Activated T-helper 17 cell treated with anti-CD3 and anti-CD28 coated beads, Interleukin-2, amount 50 U/mL, for 72 hours (primary cell): ENCODE results near the gene BABAM2. TPM values are rescaled to one million over a fixed set of nuclear protein-coding genes. Genes with fewer than 3 reads are reported as not detected.

Source experiments
- ATAC-seq: fragments of 150-1000 bp; cut with Tn5 transposase; replicated peaks from 2 replicates; pipeline ENCODE4 v1.10.0; 2021; ENCODE audit warnings: mild to moderate bottlenecking, moderate library complexity
- H3K27ac Mint-ChIP-seq: one replicate; pipeline ENCODE4 v1.8.0; 2022; ENCODE audit warnings: mixed read lengths
- H3K27me3 Mint-ChIP-seq: one replicate; pipeline ENCODE4 v1.8.0; 2022; ENCODE audit warnings: mixed read lengths
- H3K36me3 Mint-ChIP-seq: one replicate; pipeline ENCODE4 v1.8.0; 2022; ENCODE audit warnings: low read depth, mild to moderate bottlenecking, mixed read lengths
- H3K4me1 Mint-ChIP-seq: one replicate; pipeline ENCODE4 v1.8.0; 2022; ENCODE audit warnings: mixed read lengths
- H3K4me3 Mint-ChIP-seq: one replicate; pipeline ENCODE4 v1.8.0; 2022; ENCODE audit warnings: mild to moderate bottlenecking, mixed read lengths
- H3K9me3 Mint-ChIP-seq: one replicate; pipeline ENCODE4 v1.8.0; 2022; ENCODE audit warnings: mixed read lengths
- total RNA-seq, 2 donors: library from RNA; stranded (reverse); gene quantifications; one replicate each; pipeline ENCODE4 v1.2.3, GENCODE V29; 2022

Gene BABAM2
- total RNA-seq, 2 donors from 2014 or later, result 87.0 to 88.6 TPM

DNA sequence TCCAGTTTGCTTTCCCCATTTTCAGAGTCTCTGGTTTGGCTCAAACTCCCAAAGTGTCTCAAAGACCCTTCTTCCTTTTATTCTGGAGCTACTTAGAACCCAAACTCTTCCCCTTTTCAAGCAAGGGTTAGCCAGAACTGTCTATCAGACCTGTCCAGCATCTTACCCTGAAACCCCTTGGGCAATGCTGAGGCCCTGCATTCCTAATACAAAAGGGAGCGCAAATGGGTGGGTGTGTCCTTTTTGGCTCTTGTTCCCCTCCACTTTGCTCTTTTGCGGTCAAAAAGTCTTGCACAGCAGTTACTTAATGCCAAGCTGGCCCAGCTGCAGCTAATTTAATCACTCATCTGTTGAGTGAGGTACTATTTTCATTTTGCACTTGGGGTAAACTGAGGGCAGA is 270.9 kb downstream of the BABAM2 start:
- Mint-ChIP-seq H3K27ac (no peak overlapping the region), H3K36me3 (peaks cover 14% of the 10 kb centered on the region), H3K9me3 (no peaks in the 10 kb centered on the region), H3K27me3 (no peaks in the 10 kb centered on the region), H3K4me1 (no peaks in the 10 kb centered on the region), H3K4me3 (no peak overlapping the region)
- no peak for ATAC-seq

GRCh38 chr2:28162564-28162963 is 272.0 kb downstream of the BABAM2 start:
- Mint-ChIP-seq H3K4me1 (no peaks in the 10 kb centered on the region), H3K4me3 (no peak overlapping the region), H3K27me3 (no peaks in the 10 kb centered on the region), H3K36me3 (peaks cover 14% of the 10 kb centered on the region), H3K27ac (no peak overlapping the region), H3K9me3 (no peaks in the 10 kb centered on the region)
- no peak for ATAC-seq

DNA sequence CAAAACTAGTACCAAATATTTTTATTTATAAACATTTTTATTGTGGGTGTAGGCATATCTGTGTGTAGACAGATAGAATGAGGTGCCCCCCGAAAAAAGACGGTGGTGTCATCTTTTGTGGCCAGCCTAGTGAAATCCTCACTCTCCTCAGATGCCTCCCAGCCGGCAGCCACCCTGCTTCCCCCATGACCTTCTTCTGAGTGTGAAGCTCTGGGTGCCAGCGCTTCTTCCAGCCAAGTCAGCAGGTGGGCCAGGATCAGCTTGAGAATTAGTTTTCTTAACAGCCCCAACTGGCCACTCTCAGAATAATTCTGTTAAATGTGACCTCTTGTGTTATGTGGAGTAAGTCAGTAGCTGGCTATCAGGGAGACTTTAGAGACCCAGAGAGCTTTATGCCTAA is 272.5 kb downstream of the BABAM2 start:
- no peak overlapping the region for H3K27ac Mint-ChIP-seq
- peaks cover 14% of the 10 kb centered on the region for H3K36me3 Mint-ChIP-seq
- no peaks in the 10 kb centered on the region for H3K27me3 Mint-ChIP-seq
- ATAC-seq, result no peak
- H3K4me1 Mint-ChIP-seq, result no peaks in the 10 kb centered on the region
- no peak overlapping the region for H3K4me3 Mint-ChIP-seq
- no peaks in the 10 kb centered on the region for H3K9me3 Mint-ChIP-seq

DNA sequence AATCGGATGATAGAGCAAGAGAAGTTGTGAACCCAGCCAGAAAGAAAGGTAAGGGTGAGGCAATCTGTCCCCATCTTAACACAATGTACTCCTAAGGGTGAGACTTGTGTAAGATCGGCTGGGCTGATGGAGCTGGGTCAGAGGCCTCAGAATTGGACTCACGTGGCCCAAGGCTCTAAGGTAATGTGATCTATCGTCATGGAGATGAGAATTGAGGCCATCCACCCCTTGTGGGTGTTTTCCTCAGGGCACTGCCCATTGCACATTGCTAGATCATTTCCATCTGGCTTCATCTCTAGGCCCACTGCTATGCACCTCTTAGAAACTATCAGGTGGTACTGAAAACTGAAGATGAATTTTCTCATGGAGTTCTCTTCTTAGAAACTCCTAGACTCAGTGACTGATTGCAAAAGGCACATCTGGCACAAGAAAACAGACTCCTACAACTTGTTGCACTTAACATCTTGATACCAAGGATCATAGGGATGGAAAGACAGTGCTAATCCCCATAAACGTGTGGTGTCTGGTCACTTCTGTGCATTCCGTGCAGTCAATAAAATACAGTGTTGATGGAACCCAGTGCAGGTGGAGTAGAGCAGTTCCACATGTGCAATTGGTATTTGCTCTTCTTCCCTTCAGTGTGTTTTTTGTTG is 273.2 kb downstream of the BABAM2 start:
- Mint-ChIP-seq H3K4me1 (no peaks in the 10 kb centered on the region), H3K9me3 (no peaks in the 10 kb centered on the region), H3K4me3 (no peak overlapping the region), H3K36me3 (peaks cover 9% of the 10 kb centered on the region), H3K27me3 (no peaks in the 10 kb centered on the region), H3K27ac (no peak overlapping the region)
- no peak for ATAC-seq

DNA sequence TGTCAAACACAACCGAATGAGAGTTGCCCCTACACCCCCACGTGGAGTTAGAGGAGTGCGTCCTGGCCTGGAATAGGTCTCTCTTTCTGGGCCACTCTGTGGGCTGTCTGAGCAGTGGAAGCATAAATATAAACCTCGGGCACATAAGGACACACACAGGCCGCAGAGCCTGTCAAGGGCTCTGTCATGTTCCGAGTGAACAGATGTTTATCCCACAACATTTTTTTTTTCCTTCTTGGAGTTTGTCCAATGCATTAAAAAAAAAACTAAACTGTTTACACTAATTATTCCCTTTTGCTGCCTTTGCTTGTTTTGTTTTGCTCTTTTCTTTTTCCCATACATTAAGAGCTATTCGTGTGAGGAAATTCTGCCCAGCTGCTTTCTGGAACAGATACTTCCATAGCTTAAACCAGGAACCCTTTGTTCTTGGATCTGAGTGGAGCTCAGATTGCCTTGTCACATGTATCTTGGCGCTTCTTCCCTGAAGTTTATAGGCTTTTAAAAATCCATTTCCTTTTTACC is 273.8 kb downstream of the BABAM2 start:
- H3K27ac Mint-ChIP-seq, result no peak overlapping the region
- ATAC-seq, result no peak
- H3K9me3 Mint-ChIP-seq, result no peaks in the 10 kb centered on the region
- no peaks in the 10 kb centered on the region for H3K27me3 Mint-ChIP-seq
- no peak overlapping the region for H3K4me3 Mint-ChIP-seq
- H3K36me3 Mint-ChIP-seq, result peaks cover 7% of the 10 kb centered on the region
- no peaks in the 10 kb centered on the region for H3K4me1 Mint-ChIP-seq

DNA sequence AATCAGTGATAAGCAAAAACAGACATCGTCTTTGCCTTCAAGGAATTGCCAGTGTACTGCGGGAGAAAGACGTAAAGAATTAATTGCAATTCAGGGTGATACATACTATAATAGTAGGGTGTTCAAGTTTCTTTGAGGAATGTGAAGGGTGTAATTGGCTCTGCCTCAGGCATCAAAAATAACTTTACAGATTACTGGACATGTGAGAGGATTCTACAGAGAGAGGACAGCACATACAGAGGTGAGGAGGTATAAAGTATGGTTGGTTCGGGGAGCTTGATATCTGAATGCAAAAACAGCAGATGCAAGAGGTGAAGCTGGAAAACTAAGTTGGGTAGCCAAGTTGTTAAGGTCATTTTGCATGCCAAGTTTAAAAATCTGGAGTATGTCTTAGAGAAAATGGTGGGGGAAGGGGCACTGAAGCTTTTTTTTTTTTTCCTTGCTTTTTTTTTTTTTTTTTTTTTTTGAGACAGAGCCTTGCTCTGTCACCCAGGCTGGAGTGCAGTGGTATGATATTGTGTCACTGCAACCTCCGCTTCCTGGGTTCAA is 274.6 kb downstream of the BABAM2 start:
- H3K27ac Mint-ChIP-seq, result no peak overlapping the region
- no peaks in the 10 kb centered on the region for H3K4me1 Mint-ChIP-seq
- H3K36me3 Mint-ChIP-seq, result peaks cover 7% of the 10 kb centered on the region
- ATAC-seq, result no peak
- no peaks in the 10 kb centered on the region for H3K27me3 Mint-ChIP-seq
- no peak overlapping the region for H3K4me3 Mint-ChIP-seq
- H3K9me3 Mint-ChIP-seq, result no peaks in the 10 kb centered on the region

GRCh38 chr2:28166956-28167355 is 276.4 kb downstream of the BABAM2 start:
- no peak overlapping the region for H3K27ac Mint-ChIP-seq
- H3K36me3 Mint-ChIP-seq, result peaks cover 7% of the 10 kb centered on the region
- no peaks in the 10 kb centered on the region for H3K27me3 Mint-ChIP-seq
- no peak overlapping the region for H3K4me3 Mint-ChIP-seq
- ATAC-seq, result no peak
- H3K9me3 Mint-ChIP-seq, result no peaks in the 10 kb centered on the region
- H3K4me1 Mint-ChIP-seq, result no peaks in the 10 kb centered on the region

DNA sequence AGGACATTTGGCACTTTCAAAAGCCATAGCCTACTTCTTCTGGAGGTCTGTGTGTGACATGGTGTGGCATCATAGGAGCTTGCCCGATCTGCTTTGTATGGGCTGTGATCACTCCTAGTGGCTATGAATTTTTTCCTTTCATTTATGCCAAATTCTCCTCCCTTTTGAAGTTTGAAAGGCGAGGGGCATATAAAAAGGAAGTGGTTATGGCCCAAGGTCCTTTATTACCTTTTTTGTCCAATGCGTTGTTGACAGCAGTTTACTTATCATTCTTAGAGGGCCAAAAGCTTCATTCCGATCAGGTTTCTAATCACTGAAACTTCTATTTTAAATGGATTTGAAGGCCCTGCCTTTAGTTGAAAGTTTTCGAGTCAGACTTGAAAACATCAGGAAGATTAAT is 277.8 kb downstream of the BABAM2 start:
- no peaks in the 10 kb centered on the region for H3K27me3 Mint-ChIP-seq
- no peak for ATAC-seq
- no peak overlapping the region for H3K4me3 Mint-ChIP-seq
- peaks cover 7% of the 10 kb centered on the region for H3K36me3 Mint-ChIP-seq
- H3K4me1 Mint-ChIP-seq, result no peaks in the 10 kb centered on the region
- H3K9me3 Mint-ChIP-seq, result no peaks in the 10 kb centered on the region
- H3K27ac Mint-ChIP-seq, result no peak overlapping the region

- Mint-ChIP-seq H3K36me3 (peaks cover 7% of the 10 kb centered on the region), H3K9me3 (no peaks in the 10 kb centered on the region), H3K27ac (no peak overlapping the region), H3K4me3 (no peak overlapping the region), H3K27me3 (no peaks in the 10 kb centered on the region), H3K4me1 (no peaks in the 10 kb centered on the region)
- no peak for ATAC-seq
Observed at GRCh38 chr2:28169492-28169891, 279.0 kb downstream of the BABAM2 start.

GRCh38 chr2:28172114-28172898 is 281.8 kb downstream of the BABAM2 start:
- Mint-ChIP-seq H3K9me3 (peaks cover 6% of the 10 kb centered on the region), H3K4me1 (peaks cover 8% of the 10 kb centered on the region), H3K27me3 (no peaks in the 10 kb centered on the region), H3K27ac (peak overlapping the region; percentile 66), H3K4me3 (no peak overlapping the region), H3K36me3 (peaks cover 6% of the 10 kb centered on the region)
- no peak for ATAC-seq

- no peak overlapping the region for H3K27ac Mint-ChIP-seq
- H3K4me3 Mint-ChIP-seq, result no peak overlapping the region
- H3K36me3 Mint-ChIP-seq, result peaks cover 6% of the 10 kb centered on the region
- peaks cover 10% of the 10 kb centered on the region for H3K4me1 Mint-ChIP-seq
- no peak for ATAC-seq
- H3K9me3 Mint-ChIP-seq, result peaks cover 6% of the 10 kb centered on the region
- no peaks in the 10 kb centered on the region for H3K27me3 Mint-ChIP-seq
Observed at GRCh38 chr2:28173377-28173776, 282.8 kb downstream of the BABAM2 start.

DNA sequence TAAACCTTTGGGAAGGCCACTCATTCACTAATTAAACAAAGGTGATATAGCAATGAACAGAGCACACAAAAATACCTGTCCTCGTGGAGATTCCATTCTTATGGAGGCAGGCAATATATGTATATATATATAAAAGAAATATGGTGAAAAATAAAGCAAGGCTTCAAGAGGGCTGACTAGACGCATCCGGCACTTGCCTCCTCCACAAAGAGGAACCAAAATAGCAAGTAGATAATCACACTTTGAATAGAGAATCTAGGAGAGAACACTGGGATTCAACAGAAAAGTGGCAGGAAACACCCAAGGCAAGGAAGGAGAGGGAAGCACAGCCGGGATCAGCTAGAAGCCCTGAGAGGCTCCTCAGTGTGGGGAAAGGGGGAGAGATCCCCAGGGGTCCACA is 283.7 kb downstream of the BABAM2 start:
- no peak overlapping the region for H3K4me3 Mint-ChIP-seq
- peaks cover 6% of the 10 kb centered on the region for H3K9me3 Mint-ChIP-seq
- H3K27me3 Mint-ChIP-seq, result no peaks in the 10 kb centered on the region
- ATAC-seq, result no peak
- no peak overlapping the region for H3K27ac Mint-ChIP-seq
- H3K4me1 Mint-ChIP-seq, result peaks cover 10% of the 10 kb centered on the region
- H3K36me3 Mint-ChIP-seq, result peaks cover 6% of the 10 kb centered on the region

- no peak overlapping the region for H3K4me3 Mint-ChIP-seq
- no peaks in the 10 kb centered on the region for H3K27me3 Mint-ChIP-seq
- peaks cover 6% of the 10 kb centered on the region for H3K36me3 Mint-ChIP-seq
- H3K9me3 Mint-ChIP-seq, result peaks cover 6% of the 10 kb centered on the region
- no peak for ATAC-seq
- no peak overlapping the region for H3K27ac Mint-ChIP-seq
- H3K4me1 Mint-ChIP-seq, result peaks cover 10% of the 10 kb centered on the region
Observed at GRCh38 chr2:28175028-28175427, 284.5 kb downstream of the BABAM2 start.

GRCh38 chr2:28178946-28179345 is 288.4 kb downstream of the BABAM2 start:
- peaks cover 6% of the 10 kb centered on the region for H3K36me3 Mint-ChIP-seq
- H3K27ac Mint-ChIP-seq, result no peak overlapping the region
- no peak overlapping the region for H3K4me3 Mint-ChIP-seq
- H3K4me1 Mint-ChIP-seq, result peaks cover 10% of the 10 kb centered on the region
- no peaks in the 10 kb centered on the region for H3K27me3 Mint-ChIP-seq
- ATAC-seq, result no peak
- H3K9me3 Mint-ChIP-seq, result peaks cover 6% of the 10 kb centered on the region

DNA sequence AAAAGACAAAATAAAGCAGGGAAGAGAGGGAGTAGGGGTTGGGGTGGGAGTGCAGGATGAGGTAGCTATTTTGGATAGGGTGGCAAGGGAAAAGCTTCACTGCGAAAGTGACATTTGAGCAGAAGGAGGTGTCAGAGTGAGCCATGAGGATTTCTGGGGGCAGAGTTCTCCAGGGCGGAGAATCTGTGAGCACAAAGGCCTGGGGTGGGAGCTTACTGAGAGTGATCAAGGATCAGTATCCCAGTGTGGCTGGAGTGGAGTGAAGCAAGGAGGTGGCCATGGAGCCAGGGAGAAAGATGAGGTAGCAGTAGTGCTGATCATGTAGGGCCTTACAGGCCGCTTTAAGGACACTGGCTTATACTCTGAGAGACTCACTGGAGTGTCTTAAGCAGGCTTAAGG is 291.3 kb downstream of the BABAM2 start:
- peaks cover 5% of the 10 kb centered on the region for H3K4me1 Mint-ChIP-seq
- no peaks in the 10 kb centered on the region for H3K36me3 Mint-ChIP-seq
- H3K27me3 Mint-ChIP-seq, result no peaks in the 10 kb centered on the region
- no peak overlapping the region for H3K4me3 Mint-ChIP-seq
- H3K27ac Mint-ChIP-seq, result no peak overlapping the region
- no peaks in the 10 kb centered on the region for H3K9me3 Mint-ChIP-seq
- no peak for ATAC-seq
